Measurements from ENCODE around the gene DTNB. TPM values are rescaled to one million over a fixed set of nuclear protein-coding genes. Genes with fewer than 3 reads are reported as not detected.
"Not testable (repeated sequence)": the region's sequence is repeated elsewhere in the genome, so short reads cannot be mapped to it uniquely, and the experiment has no call there.

DTNB gene
- total RNA-seq, 1 donor from 2014 or later = 4.2 TPM

- DNase-seq (ENCODE audit: low read depth in 2 of 2) = no peak
These were observed 126.5 kb downstream of the DTNB start for GRCh38 chr2:25546852-25547251.

GRCh38 chr2:25545899-25546298, 127.5 kb downstream of the DTNB start:
- DNase-seq (ENCODE audit: low read depth in 2 of 2) = no peak

GRCh38 chr2:25544445-25544844, 128.9 kb downstream of the DTNB start:
- DNase-seq (ENCODE audit: low read depth in 2 of 2) = no peak

- no peak for DNase-seq (ENCODE audit: low read depth in 2 of 2)
These were observed 129.4 kb downstream of the DTNB start for GRCh38 chr2:25543939-25544338.

- no peak for DNase-seq (ENCODE audit: low read depth in 2 of 2)
These were observed 132.0 kb downstream of the DTNB start for GRCh38 chr2:25541378-25541777.

GRCh38 chr2:25539136-25539535, 134.2 kb downstream of the DTNB start:
- peak in 1 of 2 donors; percentile 20 for DNase-seq (ENCODE audit: low read depth in 2 of 2)

- DNase-seq (ENCODE audit: low read depth in 2 of 2) = no peak
These were observed 135.9 kb downstream of the DTNB start for GRCh38 chr2:25537526-25537925.

GRCh38 chr2:25535411-25536289, 137.7 kb downstream of the DTNB start:
- DNase-seq (ENCODE audit: low read depth in 2 of 2) = not testable (repeated sequence)

- not testable (repeated sequence) for DNase-seq (ENCODE audit: low read depth in 2 of 2)
These were observed 138.4 kb downstream of the DTNB start for GRCh38 chr2:25534937-25535336.

- no peak for DNase-seq (ENCODE audit: low read depth in 2 of 2)
These were observed 138.9 kb downstream of the DTNB start for GRCh38 chr2:25534455-25534854.

GRCh38 chr2:25533771-25534170, 139.6 kb downstream of the DTNB start:
- not testable (repeated sequence) for DNase-seq (ENCODE audit: low read depth in 2 of 2)

- DNase-seq (ENCODE audit: low read depth in 2 of 2) = no peak
These were observed 140.9 kb downstream of the DTNB start for GRCh38 chr2:25532521-25532920.

- DNase-seq (ENCODE audit: low read depth in 2 of 2) = no peak
These were observed 144.3 kb downstream of the DTNB start for GRCh38 chr2:25529034-25529433.

GRCh38 chr2:25528173-25528572, 145.2 kb downstream of the DTNB start:
- DNase-seq (ENCODE audit: low read depth in 2 of 2) = no peak

GRCh38 chr2:25524507-25524906, 148.9 kb downstream of the DTNB start:
- DNase-seq (ENCODE audit: low read depth in 2 of 2) = no peak

GRCh38 chr2:25523060-25523459, 150.3 kb downstream of the DTNB start:
- no peak for DNase-seq (ENCODE audit: low read depth in 2 of 2)

GRCh38 chr2:25521665-25522387, 151.6 kb downstream of the DTNB start:
- peak; percentile 73 to 83 for DNase-seq (ENCODE audit: low read depth in 2 of 2)

- DNase-seq (ENCODE audit: low read depth in 2 of 2) = no peak
These were observed 152.3 kb downstream of the DTNB start for GRCh38 chr2:25521126-25521525.

GRCh38 chr2:25517701-25518100, 155.7 kb downstream of the DTNB start:
- DNase-seq (ENCODE audit: low read depth in 2 of 2) = peak in 1 of 2 donors; percentile 36

GRCh38 chr2:25514043-25514637, 159.2 kb downstream of the DTNB start:
- DNase-seq (ENCODE audit: low read depth in 2 of 2) = no peak

- no peak for DNase-seq (ENCODE audit: low read depth in 2 of 2)
These were observed 160.7 kb downstream of the DTNB start for GRCh38 chr2:25512707-25513106.

GRCh38 chr2:25506226-25506625, 167.2 kb downstream of the DTNB start:
- no peak for DNase-seq (ENCODE audit: low read depth in 2 of 2)

Measured in lung microvascular endothelial cell (primary cell).